HEK293T (cell line): ENCODE measurements around the gene SAFB2.

Source experiments
- ELF4 ChIP-seq: fragments of 450-650 bp; IDR thresholded peaks from 2 replicates; pipeline ENCODE4 v1.6.1; 2017; ENCODE audit warnings: antibody characterized with exemption
- FOXK2 ChIP-seq: fragments of 450-650 bp; IDR thresholded peaks from 2 replicates; pipeline ENCODE4 v1.6.1; 2016; ENCODE audit warnings: mild to moderate bottlenecking
- FOXM1 ChIP-seq: fragments of 450-650 bp; IDR thresholded peaks from 2 replicates; pipeline ENCODE4 v1.6.1; 2017; ENCODE audit warnings: mild to moderate bottlenecking, borderline replicate concordance
- HDGF ChIP-seq: fragments of 450-650 bp; IDR thresholded peaks from 2 replicates; pipeline ENCODE4 v1.6.1; 2017; ENCODE audit warnings: antibody characterized with exemption, borderline replicate concordance
- L3MBTL2 ChIP-seq: fragments of 450-650 bp; conservative IDR thresholded peaks from 2 replicates; pipeline ENCODE4 v1.6.1; 2016; ENCODE audit warnings: mild to moderate bottlenecking

GRCh38 chr19:5580161-5580571, 42.4 kb downstream of the SAFB2 start:
- TF ChIP-seq ELF4 (no peak), FOXM1 (no peak), HDGF (no peak), FOXK2 (no peak), L3MBTL2 (no peak)
